Measurements from ENCODE around the gene TMEM88.

Gene TMEM88

DNA sequence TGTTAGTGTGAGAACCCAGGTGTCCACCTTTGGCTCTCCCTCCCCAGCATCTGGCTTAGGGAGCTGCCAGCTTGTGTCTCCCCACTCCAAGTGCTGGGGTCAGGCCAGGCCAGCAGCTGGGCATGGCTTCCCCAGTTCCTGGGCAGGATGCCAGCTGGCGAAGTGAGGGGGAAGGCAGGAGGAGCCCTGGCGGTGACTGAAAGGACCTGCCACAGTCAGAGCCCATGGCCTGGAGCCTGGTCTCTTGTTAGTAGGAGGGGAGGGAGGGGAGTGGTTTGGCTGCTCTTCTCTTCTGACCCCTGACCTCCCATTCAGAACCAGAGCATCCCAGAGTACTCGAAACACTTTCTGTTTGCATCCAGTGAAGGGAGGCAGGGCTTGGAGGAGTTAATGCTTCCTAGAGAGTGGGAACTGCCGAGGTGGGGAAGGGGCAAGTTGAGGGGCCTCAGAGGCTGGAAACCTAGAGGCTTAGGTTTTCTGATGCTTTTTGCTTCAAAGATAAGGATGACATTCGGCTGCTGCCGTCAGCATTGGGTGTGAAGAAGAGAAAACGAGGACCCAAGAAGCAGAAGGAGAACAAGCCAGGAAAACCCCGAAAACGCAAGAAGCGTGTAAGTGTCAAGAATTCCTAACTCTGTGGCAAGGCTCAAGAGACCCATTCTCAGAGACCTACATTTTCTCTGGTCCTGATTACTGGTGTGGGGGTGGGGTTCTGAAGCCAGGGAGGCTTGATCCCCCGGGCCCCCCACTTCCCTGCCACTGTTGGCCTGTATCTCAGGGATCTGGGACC, 34.5 kb downstream of the TMEM88 start:
- Mint-ChIP-seq H3K27me3 (no peaks in the 10 kb centered on the region), H3K9me3 (no peaks in the 10 kb centered on the region), H3K27ac (no peak overlapping the region), H3K4me3 (no peak overlapping the region), H3K4me1 (peaks cover 10% of the 10 kb centered on the region), H3K36me3 (ENCODE audit: low read depth) (peaks cover 32% of the 10 kb centered on the region)
- peak; percentile 58 for DNase-seq
- ATAC-seq = no peak

DNA sequence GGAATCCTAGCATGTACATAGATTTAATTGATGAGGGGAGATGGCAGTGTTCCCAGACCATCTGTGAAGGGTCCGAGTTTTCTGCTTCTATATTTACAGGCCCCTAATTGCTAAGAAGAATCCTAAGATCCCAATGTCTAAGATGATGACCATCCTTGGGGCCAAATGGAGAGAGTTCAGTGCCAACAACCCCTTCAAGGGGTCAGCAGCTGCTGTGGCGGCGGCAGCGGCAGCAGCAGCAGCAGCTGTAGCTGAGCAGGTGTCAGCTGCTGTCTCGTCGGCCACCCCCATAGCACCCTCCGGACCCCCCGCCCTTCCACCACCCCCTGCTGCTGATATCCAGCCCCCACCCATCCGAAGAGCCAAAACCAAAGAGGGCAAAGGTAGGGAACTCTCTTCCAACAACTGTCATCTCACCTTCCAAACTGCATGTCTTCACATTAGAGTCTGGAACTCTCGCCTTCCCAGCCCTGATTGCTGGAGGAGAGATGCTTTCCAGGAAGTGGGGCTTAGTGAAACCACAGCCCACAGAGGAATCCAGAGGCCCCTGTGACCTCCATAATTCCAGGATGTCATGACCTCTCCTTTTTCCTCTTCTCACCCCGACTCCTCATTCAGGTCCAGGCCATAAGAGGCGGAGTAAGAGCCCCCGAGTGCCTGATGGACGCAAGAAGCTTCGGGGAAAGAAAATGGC, 38.5 kb downstream of the TMEM88 start:
- peaks cover 16% of the 10 kb centered on the region for H3K4me1 Mint-ChIP-seq
- ATAC-seq (no peak), DNase-seq (no peak)
- H3K4me3 Mint-ChIP-seq = no peak overlapping the region
- no peaks in the 10 kb centered on the region for H3K9me3 Mint-ChIP-seq
- H3K36me3 Mint-ChIP-seq (ENCODE audit: low read depth) = peaks cover 55% of the 10 kb centered on the region
- H3K27ac Mint-ChIP-seq = no peak overlapping the region
- H3K27me3 Mint-ChIP-seq = no peaks in the 10 kb centered on the region

DNA sequence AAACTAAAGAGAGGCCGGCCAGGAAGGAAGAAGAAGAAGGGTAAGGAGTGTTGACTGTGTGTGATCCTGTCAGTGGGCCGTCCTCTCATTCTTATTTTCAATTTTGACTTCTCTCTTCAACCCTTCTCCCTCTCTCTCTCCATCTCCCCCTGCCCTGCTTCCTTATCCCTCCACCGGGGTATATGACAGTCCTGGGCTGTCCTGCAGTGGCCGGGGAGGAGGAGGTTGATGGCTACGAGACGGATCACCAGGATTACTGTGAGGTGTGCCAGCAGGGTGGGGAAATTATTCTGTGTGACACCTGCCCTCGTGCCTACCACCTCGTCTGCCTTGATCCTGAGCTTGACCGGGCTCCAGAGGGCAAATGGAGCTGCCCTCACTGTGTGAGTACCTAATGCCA, 39.4 kb downstream of the TMEM88 start:
- Mint-ChIP-seq H3K4me3 (no peak overlapping the region), H3K4me1 (peaks cover 16% of the 10 kb centered on the region), H3K36me3 (ENCODE audit: low read depth) (peaks cover 60% of the 10 kb centered on the region), H3K27ac (no peak overlapping the region), H3K27me3 (no peaks in the 10 kb centered on the region), H3K9me3 (no peaks in the 10 kb centered on the region)
- DNase-seq (no peak), ATAC-seq (no peak)

DNA sequence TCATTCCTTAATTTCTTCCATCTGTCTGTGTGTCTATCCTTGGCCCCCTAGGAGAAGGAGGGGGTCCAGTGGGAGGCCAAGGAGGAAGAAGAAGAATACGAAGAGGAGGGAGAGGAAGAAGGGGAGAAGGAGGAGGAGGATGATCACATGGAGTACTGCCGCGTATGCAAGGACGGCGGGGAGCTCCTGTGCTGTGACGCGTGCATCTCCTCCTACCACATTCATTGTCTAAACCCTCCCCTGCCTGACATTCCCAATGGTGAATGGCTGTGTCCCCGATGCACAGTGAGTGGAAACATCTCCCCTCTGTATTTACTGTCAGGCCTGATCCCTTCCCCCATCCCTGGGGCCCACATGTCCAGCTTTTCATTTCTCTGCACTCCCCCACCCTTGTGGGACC, 40.0 kb downstream of the TMEM88 start:
- Mint-ChIP-seq H3K4me1 (peaks cover 16% of the 10 kb centered on the region), H3K36me3 (ENCODE audit: low read depth) (peaks cover 62% of the 10 kb centered on the region), H3K27me3 (no peaks in the 10 kb centered on the region), H3K9me3 (no peaks in the 10 kb centered on the region), H3K27ac (no peak overlapping the region), H3K4me3 (no peak overlapping the region)
- ATAC-seq (no peak), DNase-seq (no peak)

DNA sequence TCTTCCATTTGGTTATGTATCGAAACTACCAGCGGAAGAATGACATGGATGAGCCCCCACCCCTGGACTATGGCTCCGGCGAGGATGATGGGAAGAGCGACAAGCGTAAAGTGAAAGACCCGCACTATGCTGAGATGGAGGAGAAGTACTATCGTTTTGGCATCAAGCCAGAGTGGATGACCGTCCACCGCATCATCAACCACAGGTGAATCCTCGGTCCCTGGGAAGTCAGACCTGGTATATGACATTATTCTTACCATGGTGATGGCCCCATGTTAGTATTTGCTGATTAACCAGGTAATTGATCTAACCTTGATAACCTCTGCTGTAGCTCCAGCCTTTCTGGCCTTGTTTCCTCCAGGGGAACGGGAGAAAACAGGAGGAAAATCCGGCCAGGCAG, 42.2 kb downstream of the TMEM88 start:
- Mint-ChIP-seq H3K36me3 (ENCODE audit: low read depth) (peaks cover 61% of the 10 kb centered on the region), H3K4me1 (peaks cover 12% of the 10 kb centered on the region), H3K4me3 (no peak overlapping the region), H3K27ac (peak overlapping the region; percentile 81), H3K9me3 (no peaks in the 10 kb centered on the region), H3K27me3 (no peaks in the 10 kb centered on the region)
- no peak for ATAC-seq
- no peak for DNase-seq

DNA sequence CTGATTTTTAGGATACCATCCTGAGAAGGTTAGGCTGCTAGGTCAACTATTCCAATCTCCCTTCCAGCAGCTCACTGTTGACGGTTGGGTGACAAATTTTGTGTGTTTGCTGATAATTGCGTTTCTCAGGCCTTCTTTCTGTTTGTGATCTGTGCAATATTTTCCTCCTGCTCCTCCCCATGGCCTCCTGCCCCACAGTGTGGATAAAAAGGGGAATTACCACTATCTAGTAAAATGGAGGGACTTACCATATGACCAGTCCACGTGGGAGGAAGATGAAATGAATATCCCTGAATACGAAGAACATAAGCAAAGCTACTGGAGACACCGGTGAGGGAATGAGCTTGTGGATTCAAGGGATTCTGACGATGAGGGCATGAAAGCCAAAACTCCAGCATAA, 42.9 kb downstream of the TMEM88 start:
- no peak for DNase-seq
- no peaks in the 10 kb centered on the region for H3K9me3 Mint-ChIP-seq

DNA sequence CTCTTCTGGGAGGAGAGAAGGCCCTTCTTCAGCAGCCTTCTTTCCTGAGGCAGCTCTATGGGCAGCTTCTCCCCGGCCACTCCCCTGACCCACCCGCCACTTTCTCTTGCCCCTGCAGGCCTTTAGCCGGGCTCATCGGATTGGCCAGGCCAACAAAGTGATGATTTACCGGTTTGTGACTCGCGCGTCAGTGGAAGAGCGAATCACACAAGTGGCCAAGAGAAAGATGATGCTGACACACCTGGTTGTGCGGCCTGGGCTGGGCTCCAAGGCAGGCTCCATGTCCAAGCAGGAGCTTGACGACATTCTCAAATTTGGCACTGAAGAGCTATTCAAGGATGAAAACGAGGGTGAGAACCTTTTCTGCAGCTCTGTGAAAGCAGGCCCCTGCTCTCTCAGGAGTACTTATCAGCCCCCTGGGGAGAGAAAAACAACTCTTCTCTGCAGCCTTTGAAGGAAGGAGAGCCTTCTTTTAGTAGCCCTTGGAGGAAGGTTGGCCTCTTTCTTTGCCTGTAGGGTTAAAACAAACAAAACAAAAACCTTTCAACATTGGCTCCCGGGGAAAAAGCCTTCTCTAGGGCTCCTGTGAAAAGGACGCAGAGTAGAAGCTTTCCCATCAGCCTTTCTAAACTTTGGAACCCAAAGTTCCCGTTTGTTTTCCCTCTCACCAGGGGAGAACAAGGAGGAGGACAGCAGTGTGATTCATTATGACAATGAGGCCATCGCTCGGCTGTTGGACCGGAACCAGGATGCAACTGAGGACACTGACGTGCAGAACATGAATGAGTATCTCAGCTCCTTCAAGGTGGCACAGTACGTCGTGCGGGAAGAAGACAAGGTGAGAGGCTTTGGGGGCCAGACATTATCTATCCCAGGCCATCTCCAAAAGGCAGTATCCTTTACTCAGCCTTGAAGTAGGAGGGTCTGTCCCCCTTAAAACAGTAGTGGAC, 48.6 kb downstream of the TMEM88 start:
- ATAC-seq = no peak
- Mint-ChIP-seq H3K9me3 (no peaks in the 10 kb centered on the region), H3K27me3 (no peaks in the 10 kb centered on the region), H3K36me3 (ENCODE audit: low read depth) (peaks cover 63% of the 10 kb centered on the region), H3K27ac (no peak overlapping the region), H3K4me3 (no peak overlapping the region), H3K4me1 (no peaks in the 10 kb centered on the region)
- DNase-seq = no peak

More for the DNA sequence above, 42.9 kb downstream of the TMEM88 start:
- ATAC-seq = peak; percentile 74
- Mint-ChIP-seq H3K36me3 (ENCODE audit: low read depth) (peaks cover 65% of the 10 kb centered on the region), H3K4me1 (peaks cover 12% of the 10 kb centered on the region), H3K27ac (peak overlapping the region; percentile 81), H3K27me3 (no peaks in the 10 kb centered on the region), H3K4me3 (no peak overlapping the region)

All from activated naive CD8-positive, alpha-beta T cell treated with anti-CD3 and anti-CD28 coated beads, Interleukin-2, amount 50 U/mL, for 24 hours (primary cell).